Ishikawa (cell line): ENCODE measurements around the gene RASSF4.

Source experiments
- CREB1 ChIP-seq: IDR thresholded peaks from 2 replicates; pipeline ENCODE4 v1.6.1; 2012; ENCODE audit warnings: low read depth
- EGR1 ChIP-seq: IDR thresholded peaks from 2 replicates; pipeline ENCODE4 v1.6.1; 2012
- FOXM1 ChIP-seq: IDR thresholded peaks from 2 replicates; pipeline ENCODE4 v1.6.1; 2012; ENCODE audit warnings: low read depth, borderline replicate concordance
- MAX ChIP-seq: IDR thresholded peaks from 2 replicates; pipeline ENCODE4 v1.6.1; 2012
- TAF1 ChIP-seq: IDR thresholded peaks from 2 replicates; pipeline ENCODE4 v1.6.1; 2012; ENCODE audit warnings: low read depth, mild to moderate bottlenecking

GRCh38 chr10:45015590-45015989, 56.0 kb downstream of the RASSF4 start:
- TF ChIP-seq FOXM1 (no peak), CREB1 (no peak), TAF1 (no peak), EGR1 (no peak), MAX (no peak)
